NCI-H748 (cell line): ENCODE results near the gene CDT1.

Source experiments
- DNase-seq: peaks from one replicate; lab custom pipeline; 2025; ENCODE audit not compliant: unreplicated experiment; lab: John Stamatoyannopoulos, UW

CDT1 gene

DNA sequence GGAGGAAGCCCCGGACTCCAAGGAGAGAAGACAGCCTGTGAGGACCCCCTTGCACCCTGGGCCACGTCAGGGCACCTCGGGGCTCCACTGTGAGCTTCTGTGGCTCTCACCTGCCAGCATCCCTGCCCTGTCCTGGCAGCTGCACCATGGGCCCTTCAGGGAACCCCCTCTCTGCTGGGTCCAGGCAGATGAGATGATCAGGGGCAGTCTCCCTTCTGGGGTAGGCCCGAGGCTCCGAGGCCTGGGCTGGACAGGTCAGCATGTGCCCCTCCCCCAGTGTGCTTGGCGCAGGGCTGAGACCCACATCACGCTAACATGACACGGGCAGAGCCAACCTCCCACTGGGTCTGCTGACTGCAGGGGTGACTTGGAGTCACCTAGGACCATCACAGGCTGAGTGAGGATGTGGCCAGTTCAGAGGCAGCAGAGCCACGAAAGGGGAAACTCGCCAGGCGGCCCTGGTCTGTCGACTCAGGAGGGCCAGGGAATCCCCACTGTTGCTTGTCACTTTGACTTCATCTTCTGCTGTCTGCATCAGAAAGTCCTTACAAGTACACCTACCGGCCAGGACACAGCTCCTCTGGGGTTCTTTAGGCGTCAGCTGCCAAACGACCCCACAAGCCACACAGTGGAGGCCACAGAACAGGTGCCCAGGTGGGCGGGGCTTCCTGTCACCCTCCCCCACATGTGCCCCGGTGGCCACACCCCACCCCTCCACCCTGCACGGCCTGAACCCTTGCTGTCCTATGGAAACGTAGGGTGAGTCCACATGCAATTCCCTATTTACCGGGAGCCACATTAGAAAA, 50.9 kb downstream of the CDT1 start:
- DNase-seq = no peak

- no peak for DNase-seq
Measured at GRCh38 chr16:88855176-88855575, 51.6 kb downstream of the CDT1 start.

- no peak for DNase-seq
Measured at GRCh38 chr16:88855736-88856121, 52.1 kb downstream of the CDT1 start.

DNA sequence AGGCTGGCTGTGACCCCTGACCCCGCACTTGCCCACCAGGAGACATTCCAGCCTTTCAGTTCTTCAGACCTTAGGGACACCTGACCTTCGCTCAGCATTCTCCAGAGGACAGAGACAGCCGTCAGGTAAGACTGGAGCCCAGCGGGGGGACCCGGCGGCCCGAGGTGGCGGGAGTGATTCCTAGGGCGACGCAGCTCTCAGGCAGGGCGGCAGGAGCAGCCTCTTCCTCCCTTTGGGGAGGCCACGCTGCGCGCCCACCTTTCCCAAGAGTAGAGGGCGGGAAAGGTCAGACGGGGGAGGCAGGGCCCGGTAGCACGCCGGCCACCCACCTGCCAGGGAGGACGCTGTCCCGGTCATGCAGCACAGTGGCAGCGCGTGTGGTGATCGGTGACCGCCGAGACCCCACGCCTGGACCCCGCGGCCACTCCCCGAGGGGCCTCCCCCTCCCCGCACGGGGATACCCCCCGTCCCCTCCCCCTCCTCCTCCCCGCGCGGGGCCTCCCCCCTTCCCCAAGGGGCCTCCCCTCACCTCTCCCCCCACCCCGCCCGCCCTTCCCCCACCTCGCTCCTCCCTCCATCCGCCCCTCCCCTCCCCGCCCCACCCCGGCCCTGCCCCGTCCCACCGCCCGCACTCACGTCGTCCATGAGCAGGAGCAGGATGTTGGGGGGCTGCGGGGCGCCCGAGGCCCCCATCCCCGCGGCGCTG, 52.7 kb downstream of the CDT1 start:
- peak; percentile 31 for DNase-seq

DNA sequence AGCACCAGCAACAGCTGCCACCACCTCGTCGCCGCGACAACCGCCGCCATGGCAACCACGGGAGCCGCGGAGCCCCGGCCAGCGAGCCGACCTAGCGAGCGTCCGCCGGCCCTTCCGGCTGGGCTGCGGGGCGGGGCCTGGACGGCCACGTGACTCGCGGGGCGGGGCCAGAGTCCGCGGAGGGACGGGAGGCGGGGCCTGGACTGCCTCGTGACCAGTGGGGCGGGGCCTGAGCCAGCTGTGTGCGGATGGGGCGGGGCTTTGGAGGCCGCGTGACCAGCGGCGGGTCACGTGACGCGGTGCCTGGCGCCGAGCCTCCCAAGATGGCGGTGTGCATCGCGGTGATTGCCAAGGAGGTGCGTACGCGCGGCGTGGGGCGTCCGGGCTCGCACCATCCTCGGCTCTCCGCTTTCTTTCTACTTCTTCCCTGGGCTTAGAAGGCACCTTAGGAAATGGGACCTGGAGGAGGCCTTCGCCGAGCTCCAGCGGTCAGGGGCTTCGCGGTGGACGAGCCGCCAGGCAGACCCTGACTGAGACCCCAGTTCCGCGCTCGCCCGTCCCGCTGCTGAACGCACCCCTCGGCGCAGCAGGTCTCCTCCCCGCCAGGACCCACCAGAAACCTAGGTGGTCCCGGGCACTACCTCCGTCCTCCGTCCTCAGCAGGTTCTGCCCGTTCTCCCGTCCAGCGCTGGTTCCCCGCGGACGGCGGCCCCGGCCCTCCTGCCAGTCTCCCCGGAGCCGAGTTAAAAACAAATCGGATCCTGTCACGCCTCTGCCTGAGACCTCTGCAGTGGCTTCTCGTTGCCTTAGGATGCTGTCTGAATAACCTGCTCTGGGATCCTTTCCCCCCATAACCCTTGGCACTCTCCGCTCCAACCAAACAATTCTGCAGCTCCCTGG, 53.5 kb downstream of the CDT1 start, which contains the start of the genes GALNS and TRAPPC2L:
Gene GALNS, minus strand, starts transcription at position 120 of the 900 bp plus-strand sequence. Its CDS starts 70 bp downstream, at position 50.
Gene TRAPPC2L, plus strand, starts transcription at position 300 of the 900 bp plus-strand sequence. Its CDS starts 24 bp downstream, at position 324.
- DNase-seq = peak; percentile 90

DNA sequence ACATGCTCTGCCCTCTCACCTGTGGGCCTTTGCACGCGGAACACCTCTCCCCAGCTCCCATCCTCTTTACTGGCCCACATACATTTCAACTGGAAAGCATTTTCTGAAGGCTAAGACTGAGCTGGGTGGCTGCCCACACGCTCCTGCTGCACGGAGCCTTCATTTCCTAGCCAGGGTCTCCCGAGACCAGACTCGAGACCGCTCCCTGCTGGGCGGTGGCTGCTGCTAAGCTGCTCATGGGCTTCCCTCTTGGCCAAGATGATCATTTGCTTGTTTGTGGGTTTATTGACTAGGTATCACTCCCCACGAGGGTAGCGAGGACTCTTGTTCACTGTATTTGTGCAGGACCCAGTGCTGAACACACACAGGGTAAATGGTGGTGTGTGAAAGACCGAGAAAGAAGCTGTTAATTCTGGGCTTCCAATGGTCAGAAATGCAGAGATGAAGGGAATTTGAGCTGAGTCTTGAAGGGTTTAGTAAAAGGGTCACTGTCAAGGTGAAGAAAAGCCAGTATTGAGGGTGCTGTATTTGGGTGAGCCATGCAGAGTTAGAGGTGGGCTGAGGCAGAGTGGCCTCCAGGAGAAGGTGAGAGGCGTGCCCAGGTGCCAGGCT, 54.2 kb downstream of the CDT1 start:
- DNase-seq = peak; percentile 43
